22Rv1 (cell line): ENCODE data around the gene GRIA1.

Experiments used
- H3K27ac ChIP-seq: fragments of 450-650 bp; 2 replicates; pipeline ENCODE4 v1.5.1; 2017
- CTCF ChIP-seq: fragments of 450-650 bp; IDR thresholded peaks from 2 replicates; pipeline ENCODE4 v1.5.1; 2017; ENCODE audit warnings: mild to moderate bottlenecking
- ZFX ChIP-seq: fragments of 450-650 bp; IDR thresholded peaks from 2 replicates; pipeline ENCODE4 v1.6.1; 2017; ENCODE audit warnings: antibody characterized with exemption, borderline replicate concordance

The GRIA1 gene

DNA sequence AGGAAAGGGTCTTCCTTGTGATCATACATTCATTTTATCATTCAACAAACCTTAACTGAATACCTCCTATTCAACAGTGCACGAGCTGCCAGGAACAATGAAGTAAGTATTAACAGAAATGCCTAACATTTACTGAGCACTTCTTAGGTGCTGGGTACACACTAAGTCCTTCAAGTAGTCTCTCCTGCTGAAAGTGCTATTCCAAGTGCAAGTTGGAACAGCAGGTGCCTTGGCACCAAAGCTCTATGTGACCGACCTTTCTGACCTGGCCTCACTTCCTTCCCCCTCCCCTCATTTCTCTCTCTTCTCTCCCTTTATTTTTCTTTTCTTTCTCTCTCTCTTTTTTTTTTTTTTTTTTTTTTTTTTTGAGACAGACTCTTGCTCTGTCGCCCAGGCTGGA, 94.5 kb downstream of the GRIA1 start:
- no peak for TF ChIP-seq ZFX
- TF ChIP-seq CTCF, result no peak
- no peak overlapping the region for H3K27ac ChIP-seq

DNA sequence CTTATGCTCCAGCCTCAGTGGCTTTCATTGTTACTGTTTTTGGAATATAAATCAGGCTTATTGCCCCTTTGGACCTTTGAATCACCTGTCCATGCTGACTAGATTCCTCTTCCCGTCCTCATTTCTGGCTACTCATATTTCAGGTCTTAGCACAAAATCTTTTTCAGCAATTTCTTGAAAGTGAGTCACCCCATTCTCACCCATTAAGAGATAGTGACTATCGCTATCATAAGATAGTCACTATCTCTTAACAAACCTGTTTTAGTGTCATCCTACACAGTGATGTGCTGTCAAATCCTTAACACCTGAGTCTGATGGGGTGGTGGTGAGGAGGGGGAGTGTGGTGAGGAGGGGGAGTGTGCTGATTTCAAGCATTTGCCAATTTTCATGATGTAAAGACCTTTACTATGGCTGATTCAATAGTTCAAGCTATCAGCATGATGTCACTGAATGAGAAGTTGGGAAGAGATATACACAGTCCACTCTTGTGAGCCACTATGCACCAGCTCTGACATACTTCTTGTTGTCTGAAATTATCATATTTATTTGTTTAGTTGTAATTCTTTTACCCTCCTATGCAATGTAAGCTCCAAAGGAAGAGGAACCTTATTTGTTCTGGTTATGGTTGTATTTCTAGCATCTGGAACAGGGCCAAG, 95.3 kb downstream of the GRIA1 start:
- H3K27ac ChIP-seq, result no peak overlapping the region
- TF ChIP-seq ZFX, result no peak
- no peak for TF ChIP-seq CTCF

DNA sequence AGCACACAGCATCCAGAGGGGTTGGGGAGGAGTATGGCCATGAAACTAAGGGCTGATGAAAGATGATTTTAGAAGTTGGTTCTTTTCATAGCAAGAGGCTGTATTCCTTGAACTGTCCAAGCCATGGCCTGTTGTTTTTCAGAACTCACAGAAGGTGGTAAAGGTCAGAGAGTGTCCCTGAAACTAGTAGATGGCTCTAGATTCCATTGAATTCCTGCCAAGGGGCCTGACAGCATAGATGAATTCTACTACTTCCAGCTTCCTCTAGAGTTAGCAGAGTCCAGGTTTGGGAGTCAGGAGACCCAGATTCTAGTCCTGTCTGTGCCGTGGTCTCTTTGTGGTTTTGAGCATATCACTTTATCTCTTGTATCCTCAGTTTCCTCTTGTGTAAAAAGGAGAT, 101.6 kb downstream of the GRIA1 start:
- no peak for TF ChIP-seq ZFX
- no peak for TF ChIP-seq CTCF
- no peak overlapping the region for H3K27ac ChIP-seq

GRCh38 chr5:153594785-153595184, 104.3 kb downstream of the GRIA1 start:
- H3K27ac ChIP-seq, result no peak overlapping the region
- no peak for TF ChIP-seq ZFX
- TF ChIP-seq CTCF, result no peak

GRCh38 chr5:153598099-153598498, 107.6 kb downstream of the GRIA1 start:
- TF ChIP-seq CTCF (no peak), ZFX (no peak)
- no peak overlapping the region for H3K27ac ChIP-seq

GRCh38 chr5:153601377-153601776, 110.9 kb downstream of the GRIA1 start:
- no peak for TF ChIP-seq ZFX
- TF ChIP-seq CTCF, result no peak
- H3K27ac ChIP-seq, result no peak overlapping the region

GRCh38 chr5:153605386-153605785, 114.9 kb downstream of the GRIA1 start:
- no peak overlapping the region for H3K27ac ChIP-seq
- TF ChIP-seq ZFX, result no peak
- no peak for TF ChIP-seq CTCF
